KMS-11 (cell line): ENCODE results near the gene ZNF423.

ENCODE experiments used
- H2AFZ ChIP-seq: fragments of 200-600 bp; sonication (generic); 2 replicates; pipeline ENCODE4 v1.6.1; 2016; ENCODE audit warnings: antibody characterized with exemption, mixed run types, low read depth
- H3K27ac ChIP-seq: fragments of 200-600 bp; sonication (generic); 2 replicates; pipeline ENCODE4 v1.6.1; 2016; ENCODE audit warnings: mild to moderate bottlenecking, mixed run types
- H3K27me3 ChIP-seq: fragments of 200-600 bp; sonication (generic); 2 replicates; pipeline ENCODE4 v1.6.1; 2017; ENCODE audit warnings: mild to moderate bottlenecking, low read depth, mixed run types, moderate library complexity; ENCODE audit not compliant: insufficient read depth
- H3K36me3 ChIP-seq: fragments of 200-600 bp; sonication (generic); 2 replicates; pipeline ENCODE4 v1.6.1; 2017; ENCODE audit warnings: mild to moderate bottlenecking, mixed run types; ENCODE audit not compliant: insufficient read depth
- H3K4me1 ChIP-seq: fragments of 200-600 bp; sonication (generic); 2 replicates; pipeline ENCODE4 v1.6.1; 2016; ENCODE audit warnings: mild to moderate bottlenecking, low read depth, mixed run types; ENCODE audit not compliant: poor library complexity, severe bottlenecking
- H3K4me2 ChIP-seq: fragments of 200-600 bp; sonication (generic); 2 replicates; pipeline ENCODE4 v1.7.0; 2016; ENCODE audit warnings: mild to moderate bottlenecking, mixed run types
- H3K4me3 ChIP-seq: fragments of 200-600 bp; sonication (generic); IDR thresholded peaks from 2 replicates; pipeline ENCODE4 v1.6.1; 2017; ENCODE audit warnings: low read depth, low read length, mixed read lengths; ENCODE audit not compliant: insufficient read depth
- H3K79me2 ChIP-seq: fragments of 200-600 bp; sonication (generic); 2 replicates; pipeline ENCODE4 v1.6.1; 2016; ENCODE audit warnings: low read depth, mixed run types; ENCODE audit not compliant: insufficient read depth
- H3K9ac ChIP-seq: fragments of 200-600 bp; sonication (generic); 2 replicates; pipeline ENCODE4 v1.6.1; 2016; ENCODE audit warnings: mild to moderate bottlenecking, mixed run types
- H4K20me1 ChIP-seq: fragments of 200-600 bp; sonication (generic); 2 replicates; pipeline ENCODE4 v1.6.1; 2016; ENCODE audit warnings: mild to moderate bottlenecking, mixed run types; ENCODE audit not compliant: insufficient read depth
- CTCF ChIP-seq: fragments of 200-600 bp; sonication (generic); conservative IDR thresholded peaks from 2 replicates; pipeline ENCODE4 v1.6.1; 2017; ENCODE audit warnings: low read depth, mild to moderate bottlenecking, antibody characterized with exemption, low read length, moderate library complexity, mixed read lengths

The ZNF423 gene

GRCh38 chr16:49589544-49590031 lies 266.3 kb downstream of the ZNF423 start:
- H2AFZ ChIP-seq = no peak overlapping the region
- no peaks in the 10 kb centered on the region for H4K20me1 ChIP-seq
- H3K36me3 ChIP-seq = no peaks in the 10 kb centered on the region
- no peak overlapping the region for H3K4me3 ChIP-seq
- H3K4me2 ChIP-seq = no peak overlapping the region
- TF ChIP-seq CTCF = no peak
- no peaks in the 10 kb centered on the region for H3K27me3 ChIP-seq
- no peak overlapping the region for H3K27ac ChIP-seq
- H3K79me2 ChIP-seq = no peaks in the 10 kb centered on the region
- no peak overlapping the region for H3K9ac ChIP-seq
- H3K4me1 ChIP-seq = no peaks in the 10 kb centered on the region

- no peak overlapping the region for H3K4me3 ChIP-seq
- H3K9ac ChIP-seq = no peak overlapping the region
- no peak overlapping the region for H2AFZ ChIP-seq
- no peaks in the 10 kb centered on the region for H3K27me3 ChIP-seq
- H3K79me2 ChIP-seq = no peaks in the 10 kb centered on the region
- no peaks in the 10 kb centered on the region for H4K20me1 ChIP-seq
- H3K36me3 ChIP-seq = no peaks in the 10 kb centered on the region
- no peak overlapping the region for H3K27ac ChIP-seq
- no peaks in the 10 kb centered on the region for H3K4me1 ChIP-seq
- no peak for TF ChIP-seq CTCF
- no peak overlapping the region for H3K4me2 ChIP-seq
Observed at GRCh38 chr16:49588729-49589384, 267.1 kb downstream of the ZNF423 start.

GRCh38 chr16:49588026-49588425 lies 267.9 kb downstream of the ZNF423 start:
- no peak overlapping the region for H3K27ac ChIP-seq
- H3K36me3 ChIP-seq = no peaks in the 10 kb centered on the region
- no peak overlapping the region for H2AFZ ChIP-seq
- no peaks in the 10 kb centered on the region for H3K27me3 ChIP-seq
- H3K9ac ChIP-seq = no peak overlapping the region
- TF ChIP-seq CTCF = no peak
- no peak overlapping the region for H3K4me3 ChIP-seq
- no peaks in the 10 kb centered on the region for H4K20me1 ChIP-seq
- H3K79me2 ChIP-seq = no peaks in the 10 kb centered on the region
- no peaks in the 10 kb centered on the region for H3K4me1 ChIP-seq
- H3K4me2 ChIP-seq = no peak overlapping the region

GRCh38 chr16:49587511-49587910 lies 268.4 kb downstream of the ZNF423 start:
- no peak for TF ChIP-seq CTCF
- no peaks in the 10 kb centered on the region for H3K79me2 ChIP-seq
- no peaks in the 10 kb centered on the region for H3K36me3 ChIP-seq
- H3K4me2 ChIP-seq = no peak overlapping the region
- no peak overlapping the region for H2AFZ ChIP-seq
- no peaks in the 10 kb centered on the region for H3K27me3 ChIP-seq
- H3K27ac ChIP-seq = no peak overlapping the region
- no peaks in the 10 kb centered on the region for H3K4me1 ChIP-seq
- no peak overlapping the region for H3K9ac ChIP-seq
- no peak overlapping the region for H3K4me3 ChIP-seq
- no peaks in the 10 kb centered on the region for H4K20me1 ChIP-seq
